ENCODE data around the gene HMX2.

The HMX2 gene

DNA sequence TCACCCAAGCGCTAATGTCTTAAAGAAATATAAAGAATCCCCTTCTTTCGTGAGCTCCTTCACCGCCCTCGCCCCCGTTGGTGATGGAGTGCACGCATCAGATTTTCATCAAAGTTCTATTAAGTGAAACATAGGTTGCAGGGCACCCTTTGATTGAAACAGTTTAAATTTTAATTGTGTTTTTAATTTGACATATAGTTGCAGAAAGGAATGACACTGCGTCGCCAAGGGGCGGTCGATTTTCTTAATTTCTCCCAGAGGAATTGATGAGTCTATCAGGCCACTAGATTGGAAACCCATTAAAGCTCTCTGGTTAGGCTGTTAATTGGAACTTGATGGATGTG is 4.1 kb upstream of the HMX2 start:
- TF ChIP-seq, protein P1, sequence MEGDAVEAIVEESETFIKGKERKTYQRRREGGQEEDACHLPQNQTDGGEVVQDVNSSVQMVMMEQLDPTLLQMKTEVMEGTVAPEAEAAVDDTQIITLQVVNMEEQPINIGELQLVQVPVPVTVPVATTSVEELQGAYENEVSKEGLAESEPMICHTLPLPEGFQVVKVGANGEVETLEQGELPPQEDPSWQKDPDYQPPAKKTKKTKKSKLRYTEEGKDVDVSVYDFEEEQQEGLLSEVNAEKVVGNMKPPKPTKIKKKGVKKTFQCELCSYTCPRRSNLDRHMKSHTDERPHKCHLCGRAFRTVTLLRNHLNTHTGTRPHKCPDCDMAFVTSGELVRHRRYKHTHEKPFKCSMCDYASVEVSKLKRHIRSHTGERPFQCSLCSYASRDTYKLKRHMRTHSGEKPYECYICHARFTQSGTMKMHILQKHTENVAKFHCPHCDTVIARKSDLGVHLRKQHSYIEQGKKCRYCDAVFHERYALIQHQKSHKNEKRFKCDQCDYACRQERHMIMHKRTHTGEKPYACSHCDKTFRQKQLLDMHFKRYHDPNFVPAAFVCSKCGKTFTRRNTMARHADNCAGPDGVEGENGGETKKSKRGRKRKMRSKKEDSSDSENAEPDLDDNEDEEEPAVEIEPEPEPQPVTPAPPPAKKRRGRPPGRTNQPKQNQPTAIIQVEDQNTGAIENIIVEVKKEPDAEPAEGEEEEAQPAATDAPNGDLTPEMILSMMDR (IDR thresholded peaks at IDR 0.05; ENCODE audit: insufficient read depth, low read depth, low read length, missing control alignments), result no peak
- no peak overlapping the region for H3K4me3 ChIP-seq (ENCODE audit: low read length)
- no peak for DNase-seq (ENCODE audit: low read depth)

DNA sequence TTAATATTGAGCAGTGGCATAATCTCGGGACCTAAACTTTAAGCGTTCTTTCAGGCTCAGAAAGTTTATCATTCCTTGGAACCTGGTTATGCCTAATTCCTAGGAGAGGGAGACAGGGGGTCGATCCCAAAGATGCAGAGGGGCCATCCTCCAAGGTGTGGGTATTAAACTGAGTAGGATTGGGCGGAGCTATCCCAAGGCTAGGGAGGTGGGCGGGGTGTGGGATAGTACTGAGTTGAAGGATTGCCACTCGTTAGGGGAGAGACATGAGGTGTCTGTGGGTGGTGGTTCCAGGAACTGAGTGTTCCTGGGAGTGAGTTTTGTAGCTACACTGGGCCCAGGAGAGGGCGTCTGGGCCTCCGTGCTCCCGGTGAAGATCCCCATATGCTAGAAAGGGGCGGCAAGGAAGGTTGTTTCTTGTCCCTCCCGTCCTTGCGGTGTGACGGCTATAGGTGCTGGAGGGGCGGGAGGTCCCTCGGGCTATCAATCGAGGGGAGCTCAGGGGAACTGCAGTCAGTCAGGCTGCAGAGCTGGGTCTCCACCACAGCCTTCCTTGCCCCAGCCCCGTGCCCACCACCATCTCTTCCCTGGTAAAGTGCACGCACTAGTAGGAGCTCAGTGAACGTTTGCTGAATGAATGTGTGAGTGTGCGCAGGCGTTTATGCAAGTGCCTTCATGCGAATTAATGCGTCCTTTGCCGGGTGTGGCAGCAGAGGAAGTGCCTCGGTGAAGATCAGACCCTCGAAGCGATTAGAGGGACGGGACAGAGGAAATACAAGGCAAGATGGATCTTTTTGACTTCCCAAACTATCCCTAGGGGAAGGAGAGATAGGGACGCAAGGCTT is 3.0 kb upstream of the HMX2 start:
- H3K4me3 ChIP-seq (ENCODE audit: low read length), result no peak overlapping the region
- DNase-seq (ENCODE audit: low read depth), result no peak
- TF ChIP-seq, protein P1 (IDR thresholded peaks at IDR 0.05; ENCODE audit: insufficient read depth, low read depth, low read length, missing control alignments), result peak; percentile 21

DNA sequence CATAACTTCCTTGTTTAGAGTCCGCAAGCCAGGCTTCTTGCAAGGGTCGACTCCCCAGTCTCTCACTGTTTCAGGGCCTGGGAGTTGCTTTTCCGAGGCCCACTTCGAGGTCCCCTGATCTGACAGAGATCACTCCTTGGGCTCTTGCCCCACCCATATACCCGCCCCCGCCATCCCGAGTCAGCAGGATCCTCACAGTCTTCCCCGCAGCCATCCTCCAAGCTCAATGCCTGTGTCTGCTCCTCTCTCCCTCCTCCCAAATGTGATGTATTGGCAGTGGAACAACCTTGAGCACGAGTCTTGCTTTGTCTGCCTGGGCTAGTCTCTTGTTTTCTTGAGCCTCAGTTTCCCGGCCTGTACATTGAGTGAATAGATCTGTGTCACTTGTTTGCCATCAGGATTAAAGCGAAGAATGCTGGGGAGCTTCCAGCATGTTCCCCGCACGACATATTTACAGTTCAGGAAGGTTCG is 2.4 kb upstream of the HMX2 start:
- H3K4me3 ChIP-seq (ENCODE audit: low read length), result no peak overlapping the region
- no peak for DNase-seq (ENCODE audit: low read depth)
- TF ChIP-seq, protein P1 (IDR thresholded peaks at IDR 0.05; ENCODE audit: insufficient read depth, low read depth, low read length, missing control alignments), result no peak

DNA sequence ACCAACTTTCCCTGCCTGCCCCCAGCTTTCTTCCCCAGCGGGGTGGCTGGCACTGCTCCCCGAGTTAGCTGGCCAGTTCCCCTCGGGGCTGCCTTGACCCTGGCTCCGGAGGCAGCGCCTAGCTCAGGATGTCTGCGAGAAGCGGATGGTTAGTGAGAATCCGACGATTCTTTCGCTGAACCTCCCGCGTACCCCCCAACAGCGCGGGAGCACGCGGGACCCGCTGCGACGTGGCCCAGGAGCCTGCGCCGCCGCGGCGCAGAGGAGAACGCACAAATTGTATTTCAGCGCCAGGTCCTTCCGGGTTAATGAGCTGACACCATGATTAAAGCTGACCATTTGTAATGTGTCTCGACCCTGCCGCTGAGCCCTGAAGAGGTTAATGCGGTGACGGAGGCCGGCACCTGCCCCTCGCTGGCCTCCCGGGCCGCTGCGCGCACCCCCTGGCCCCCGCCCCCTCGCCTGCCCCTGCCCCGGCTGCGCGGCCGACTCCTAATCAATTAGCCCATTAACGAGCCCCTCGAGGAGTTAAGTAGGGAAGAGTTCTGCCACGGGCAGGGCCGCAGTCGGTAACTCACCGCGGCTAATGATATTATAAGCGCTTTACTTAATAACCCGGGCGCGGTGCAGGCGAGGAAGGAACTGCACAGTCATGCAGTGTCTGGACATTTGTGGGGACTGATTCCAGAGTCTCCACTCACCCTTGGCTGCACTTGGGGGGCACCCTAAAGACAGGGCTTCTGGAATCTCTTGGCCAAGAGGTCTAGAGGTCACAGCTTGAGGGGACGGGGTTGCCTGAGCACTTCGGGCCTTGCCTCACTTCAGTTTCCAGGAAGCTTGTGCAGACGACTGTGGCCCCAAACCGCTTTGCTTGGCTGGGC is 1.7 kb upstream of the HMX2 start:
- TF ChIP-seq, protein P1 (IDR thresholded peaks at IDR 0.05; ENCODE audit: insufficient read depth, low read depth, low read length, missing control alignments), result no peak
- DNase-seq (ENCODE audit: low read depth), result no peak
- no peak overlapping the region for H3K4me3 ChIP-seq (ENCODE audit: low read length)

DNA sequence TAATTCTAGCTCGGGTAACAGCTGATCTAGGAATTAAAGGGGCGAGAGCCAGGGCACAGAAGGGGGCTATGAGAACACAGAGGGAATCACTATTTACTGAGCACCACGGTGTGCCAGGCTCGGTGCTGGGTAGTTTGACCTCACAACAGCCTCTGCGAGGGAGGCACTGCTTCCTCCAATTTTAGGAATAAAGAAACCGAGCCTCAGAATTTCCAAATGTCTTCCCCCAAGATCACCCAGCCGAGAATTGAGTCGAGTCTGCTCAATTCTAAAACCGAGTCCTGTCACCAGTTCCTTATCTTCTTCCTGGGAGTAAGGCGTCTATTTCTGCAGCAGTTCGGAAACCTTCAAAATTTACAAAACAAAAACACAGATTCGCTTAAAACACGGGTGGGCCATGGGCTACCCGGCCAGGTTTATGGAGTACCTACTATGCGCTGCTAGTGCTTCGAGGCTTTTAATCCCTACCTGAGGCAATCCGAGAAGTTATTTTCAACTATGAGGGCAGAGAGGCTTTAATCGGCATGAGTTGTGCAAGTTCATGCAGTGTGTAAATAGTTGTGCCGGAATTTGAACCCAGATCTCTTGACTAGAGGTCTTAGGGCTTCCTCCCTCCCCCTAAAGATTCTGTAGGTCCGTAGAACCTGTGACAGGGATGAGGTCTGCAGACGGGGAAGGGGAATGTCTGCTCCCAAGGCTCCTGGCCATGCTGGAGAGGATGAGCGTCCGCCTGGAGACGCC is 872 bp upstream of the HMX2 start:
- TF ChIP-seq, protein P1 (IDR thresholded peaks at IDR 0.05; ENCODE audit: insufficient read depth, low read depth, low read length, missing control alignments), result no peak
- H3K4me3 ChIP-seq (ENCODE audit: low read length), result no peak overlapping the region
- DNase-seq (ENCODE audit: low read depth), result no peak

DNA sequence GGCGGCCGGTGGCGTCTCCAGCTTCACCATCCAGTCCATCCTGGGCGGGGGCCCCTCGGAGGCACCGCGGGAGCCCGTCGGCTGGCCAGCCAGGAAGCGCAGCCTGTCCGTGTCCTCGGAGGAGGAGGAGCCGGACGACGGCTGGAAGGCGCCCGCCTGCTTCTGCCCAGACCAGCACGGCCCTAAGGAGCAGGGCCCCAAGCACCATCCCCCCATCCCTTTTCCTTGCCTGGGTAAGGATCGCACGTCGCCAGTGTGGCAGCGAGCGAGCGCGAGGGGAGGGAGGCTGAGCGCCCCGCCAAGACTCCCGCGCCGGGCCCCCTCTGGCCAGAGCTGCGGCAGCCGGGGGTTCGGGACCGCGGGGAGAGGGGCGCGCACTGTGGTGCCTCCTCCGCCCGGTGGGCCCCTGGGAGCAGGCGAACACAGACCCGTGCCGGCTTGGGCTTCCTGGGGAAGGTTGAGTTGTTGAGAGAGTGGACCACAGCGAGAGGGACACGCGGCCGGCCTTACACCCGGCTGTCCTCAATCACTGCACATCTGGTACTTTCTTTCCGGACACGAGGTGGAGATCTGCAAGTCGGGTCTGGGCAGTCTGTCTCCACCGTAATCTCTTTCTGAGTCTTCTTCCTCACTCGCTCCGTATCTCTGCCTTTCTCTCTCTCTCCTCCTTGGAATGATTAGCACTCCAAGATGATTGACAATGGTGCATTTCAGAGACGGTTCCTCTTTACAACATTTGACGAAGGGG is 652 bp downstream of the HMX2 start:
- no peak for DNase-seq (ENCODE audit: low read depth)
- TF ChIP-seq, protein P1 (IDR thresholded peaks at IDR 0.05; ENCODE audit: insufficient read depth, low read depth, low read length, missing control alignments), result no peak
- no peak overlapping the region for H3K4me3 ChIP-seq (ENCODE audit: low read length)

Data from epithelial cell of esophagus (primary cell).